SK-N-SH (cell line): ENCODE data around the gene ANAPC2. TPM values are rescaled to one million over a fixed set of nuclear protein-coding genes. Genes with fewer than 3 reads are reported as not detected.

Experiments used
- CTCF ChIA-PET: fragments of 300-600, 350-600 bp; formaldehyde crosslinking; extraction: SDS; loops from one replicate; lab custom pipeline; 2021; lab: Yijun Ruan, JAX
- POLR2A ChIA-PET: fragments of 350-600 bp; sonication (Branson Sonifier 250); formaldehyde crosslinking; extraction: SDS; loops from one replicate; lab custom pipeline; 2020; ENCODE audit warnings: antibody characterized with exemption, inconsistent platforms; lab: Yijun Ruan, JAX
- DNase-seq: peaks from one replicate; pipeline ENCODE4 v3.0.0; 2012
- H2AFZ ChIP-seq: fragments of 200-600 bp; sonication (generic); 2 replicates; pipeline ENCODE4 v1.8.1; 2016; ENCODE audit warnings: antibody characterized with exemption, mild to moderate bottlenecking, low read depth
- H3F3A ChIP-seq: fragments of 200-600 bp; sonication (generic); replicated peaks from 2 replicates; pipeline ENCODE3; 2016; ENCODE audit warnings: antibody characterized with exemption, mild to moderate bottlenecking; ENCODE audit not compliant: insufficient read depth
- H3K27ac ChIP-seq, 2 experiments: fragments of 200-500 bp in 1 of 2; fragments of 200-600 bp in 1 of 2; sonication (Bioruptor generic) in 1 of 2; sonication (generic), shearing (Covaris generic) in 1 of 2; 2 replicates each; pipeline versions ENCODE4 v1.5.1 to v1.6.1; 2014 to 2016; ENCODE audit warnings: low read depth in 2 of 2, inconsistent platforms in 1 of 2, low read length in 1 of 2, mild to moderate bottlenecking in 1 of 2, mixed read lengths in 1 of 2
- H3K27me3 ChIP-seq: fragments of 200-600 bp; sonication (generic), shearing (Covaris generic); 2 replicates; pipeline ENCODE4 v1.6.1; 2016; ENCODE audit warnings: mixed run types; ENCODE audit not compliant: insufficient read depth
- H3K36me3 ChIP-seq, 2 experiments: fragments of 200-500 bp in 1 of 2; fragments of 200-600 bp in 1 of 2; sonication (Bioruptor generic) in 1 of 2; sonication (generic) in 1 of 2; replicated peaks in 1 of 2; 2 replicates each; pipeline versions ENCODE3 to v1.5.1; 2014 to 2016; ENCODE audit warnings: low read length in 1 of 2, mild to moderate bottlenecking in 1 of 2; ENCODE audit not compliant: insufficient read depth in 2 of 2, control insufficient read depth in 1 of 2
- H3K4me1 ChIP-seq, 2 experiments: fragments of 200-500 bp in 1 of 2; fragments of 200-600 bp in 1 of 2; sonication (Bioruptor generic) in 1 of 2; sonication (generic), shearing (Covaris generic) in 1 of 2; 2 replicates each; pipeline versions ENCODE4 v1.5.1 to v1.6.1; 2014 to 2016; ENCODE audit warnings: low read depth in 1 of 2, low read length in 1 of 2, mixed run types in 1 of 2; ENCODE audit not compliant: insufficient read depth in 2 of 2, control insufficient read depth in 1 of 2
- H3K4me2 ChIP-seq: fragments of 200-600 bp; sonication (generic), shearing (Covaris generic); 2 replicates; pipeline ENCODE4 v1.6.1; 2017; ENCODE audit warnings: mixed run types
- H3K4me3 ChIP-seq, 2 experiments: fragments of 200-500 bp in 1 of 2; fragments of 200-600 bp in 1 of 2; sonication (Bioruptor generic) in 1 of 2; sonication (generic), shearing (Covaris generic) in 1 of 2; 2 replicates each; pipeline versions ENCODE4 v1.5.1 to v1.8.1; 2014 to 2016; ENCODE audit warnings: low read depth in 2 of 2, inconsistent platforms in 1 of 2, low read length in 1 of 2, mild to moderate bottlenecking in 1 of 2, mixed read lengths in 1 of 2, moderate library complexity in 1 of 2
- H3K79me2 ChIP-seq: fragments of 200-600 bp; sonication (generic); 2 replicates; pipeline ENCODE4 v1.8.1; 2017; ENCODE audit warnings: mild to moderate bottlenecking; ENCODE audit not compliant: insufficient read depth
- H3K9ac ChIP-seq: fragments of 200-600 bp; sonication (generic); 2 replicates; pipeline ENCODE4 v1.6.1; 2017; ENCODE audit warnings: mixed run types
- H3K9me2 ChIP-seq: fragments of 200-600 bp; sonication (generic); 2 replicates; pipeline ENCODE4 v1.6.1; 2017; ENCODE audit warnings: mixed run types
- H3K9me3 ChIP-seq: fragments of 200-600 bp; sonication (generic); 2 replicates; pipeline ENCODE4 v1.6.1; 2017; ENCODE audit warnings: mixed run types, mild to moderate bottlenecking, moderate library complexity
- H4K20me1 ChIP-seq: fragments of 200-600 bp; sonication (generic); 2 replicates; pipeline ENCODE4 v1.6.1; 2017; ENCODE audit warnings: mild to moderate bottlenecking, mixed run types; ENCODE audit not compliant: insufficient read depth
- CHD2 ChIP-seq: fragments of 150-350 bp; IDR thresholded peaks from 2 replicates; pipeline ENCODE4 v1.6.1; 2018; ENCODE audit warnings: low read length; ENCODE audit not compliant: partially characterized antibody
- ELF1 ChIP-seq: IDR thresholded peaks from 2 replicates; pipeline ENCODE4 v1.4.0; 2012
- EZH2phosphoT487 ChIP-seq: fragments of 200-600 bp; sonication (generic); IDR thresholded peaks from 2 replicates; pipeline ENCODE4 v1.6.1; 2017; ENCODE audit warnings: low read depth, mixed run types, mild to moderate bottlenecking, antibody characterized with exemption, moderate library complexity, borderline replicate concordance
- GABPA ChIP-seq: IDR thresholded peaks from 2 replicates; pipeline ENCODE4 v1.4.0; 2012; ENCODE audit warnings: low read depth, mild to moderate bottlenecking
- IRF3 ChIP-seq: fragments of 150-350 bp; IDR thresholded peaks from 2 replicates; pipeline ENCODE4 v1.6.1; 2016; ENCODE audit warnings: mild to moderate bottlenecking, low read depth, low read length
- MXI1 ChIP-seq: IDR thresholded peaks from 2 replicates; pipeline ENCODE4 v1.6.1; 2012; ENCODE audit warnings: mild to moderate bottlenecking, low read depth, low read length, improper control_type of control experiment
- NRF1 ChIP-seq: IDR thresholded peaks from 2 replicates; pipeline ENCODE4 v1.6.1; 2012; ENCODE audit warnings: low read depth, mild to moderate bottlenecking, low read length
- PBX3 ChIP-seq: IDR thresholded peaks from 2 replicates; pipeline ENCODE4; 2012
- POLR2AphosphoS5 ChIP-seq: IDR thresholded peaks from 2 replicates; pipeline ENCODE4 v1.6.1; 2012; ENCODE audit warnings: low read depth, low read length
- RAD21 ChIP-seq: IDR thresholded peaks from 2 replicates; pipeline ENCODE4 v1.6.1; 2012; ENCODE audit warnings: mild to moderate bottlenecking, low read length
- REST ChIP-seq: IDR thresholded peaks from 2 replicates; pipeline ENCODE4 v1.6.1; 2012; ENCODE audit warnings: mild to moderate bottlenecking, low read depth, low read length, moderate library complexity
- SIN3A ChIP-seq: IDR thresholded peaks from 2 replicates; pipeline ENCODE4 v1.6.1; 2012; ENCODE audit warnings: low read depth, mild to moderate bottlenecking, low read length, moderate library complexity, borderline replicate concordance
- SMC3 ChIP-seq: IDR thresholded peaks from 2 replicates; pipeline ENCODE4 v1.6.1; 2012; ENCODE audit warnings: low read depth, low read length, improper control_type of control experiment
- TAF1 ChIP-seq: IDR thresholded peaks from 2 replicates; pipeline ENCODE4 v1.6.1; 2012; ENCODE audit warnings: low read depth, mild to moderate bottlenecking, low read length, moderate library complexity, borderline replicate concordance
- USF1 ChIP-seq: IDR thresholded peaks from 2 replicates; pipeline ENCODE4 v1.4.0; 2012; ENCODE audit warnings: low read depth, borderline replicate concordance
- USF2 ChIP-seq: fragments of 150-350 bp; IDR thresholded peaks from 2 replicates; pipeline ENCODE4 v1.6.1; 2017; ENCODE audit warnings: antibody characterized with exemption, low read length, low read depth, borderline replicate concordance
- YY1 ChIP-seq: IDR thresholded peaks from 2 replicates; pipeline ENCODE4 v1.4.0; 2012; ENCODE audit warnings: low read depth, mild to moderate bottlenecking
- WGBS: methylation state at CpG from one replicate; pipeline ENCODE4 v1.1.6; 2017; ENCODE audit warnings: low lambda C conversion rate; 5-methylcytosine and 5-hydroxymethylcytosine counted together
- polyA plus RNA-seq, 3 experiments: library from polyadenylated mRNA; depleted of rRNA; stranded (reverse); fragments of >200 nt; gene quantifications; 2 replicates each; pipeline ENCODE4 v1.2.3, GENCODE V29; 2012

ANAPC2 gene
- polyA plus RNA-seq, 1 of the 3 experiments (the other 2 are of a cell fraction), result 35.1 TPM

- H3K4me1 ChIP-seq, result peaks cover 15 to 45% of the 10 kb centered on the region in 2 experiments; a peak in 3 of 4 replicates
- peak within 1 kb of the TSS; percentile 66; the same call in 1 of the 2 replicates for H3K9ac ChIP-seq
- 0% methylated on average over 15 of the region's 118 CpGs for WGBS
- H3K27me3 ChIP-seq, result no peaks in the 10 kb centered on the region
- H3K4me2 ChIP-seq, result peak within 1 kb of the TSS; percentile 99
- peaks cover 14% of the 10 kb centered on the region for H3F3A ChIP-seq
- POLR2A ChIA-PET, result interaction anchor here (0.6 to 1.4 kb wide), 7 partner anchors 8 to 222 kb away, joined by 3 to 9 read pairs (median 5); partner anchors contain the start of gene SSNA1
- H3K9me3 ChIP-seq, result no peaks in the 10 kb centered on the region
- peaks cover 33% of the 10 kb centered on the region for H4K20me1 ChIP-seq
- H3K27ac ChIP-seq, result peak within 1 kb of the TSS; percentile 46 to 87; a peak in 3 of 4 replicates
- H3K9me2 ChIP-seq, result no peaks in the 10 kb centered on the region
- TF ChIP-seq EZH2phosphoT487 (no peak), RAD21 (no peak), NRF1 (peak; percentile 56; the same call in 1 of the 2 replicates), USF2 (peak; percentile 10; the same call in 1 of the 2 replicates), IRF3 (peak; percentile 81), PBX3 (no peak), ELF1 (peak; percentile 96), GABPA (peak; percentile 59), POLR2AphosphoS5 (peak; percentile 75), CHD2 (peak; percentile 80), USF1 (no peak), TAF1 (peak; percentile 94), SMC3 (no peak), REST (peak; percentile 66), MXI1 (peak; percentile 54), YY1 (peak; percentile 60; the same call in 1 of the 2 replicates), SIN3A (peak; percentile 54; the same call in 1 of the 2 replicates)
- CTCF ChIA-PET, result interaction anchor here (0.9 to 1.4 kb wide), 5 partner anchors 22 to 171 kb away, joined by 3 to 6 read pairs (median 3); partner anchors contain the start of genes NRARP and UAP1L1
- H3K79me2 ChIP-seq, result peaks cover 80% of the 10 kb centered on the region
- H3K36me3 ChIP-seq, result no peaks in the 10 kb centered on the region
- H3K4me3 ChIP-seq, result peak within 1 kb of the TSS; percentile 70 to 83
- peak within 1 kb of the TSS; percentile 83; the same call in 1 of the 2 replicates for H2AFZ ChIP-seq
- peak; percentile 100 for DNase-seq
Observed at GRCh38 chr9:137200311-137201204, 12.2 kb upstream of the ANAPC2 start, which contains the start of gene TPRN. TPRN (minus strand) TSS chr9:137200741; CDS start chr9:137200711, 30 bp downstream.
